Stimulated activated naive CD8-positive, alpha-beta T cell treated with anti-CD3 and anti-CD28 coated beads, Interleukin-15, Interleukin-2, amounts not matched to agents 100 ng/mL and 50 ng/mL, for 24 hours (primary cell): ENCODE results near the gene KCNIP1.

Experiments used
- H3K27ac Mint-ChIP-seq: one replicate; pipeline ENCODE4 v1.8.0; 2021; ENCODE audit warnings: mild to moderate bottlenecking, mixed read lengths
- H3K27me3 Mint-ChIP-seq: one replicate; pipeline ENCODE4 v1.8.0; 2021; ENCODE audit warnings: mixed read lengths
- H3K36me3 Mint-ChIP-seq: one replicate; pipeline ENCODE4 v1.8.0; 2021; ENCODE audit warnings: low read depth, mixed read lengths
- H3K4me1 Mint-ChIP-seq: one replicate; pipeline ENCODE4 v1.8.0; 2021; ENCODE audit warnings: low read depth, mixed read lengths
- H3K4me3 Mint-ChIP-seq: one replicate; pipeline ENCODE4 v1.8.0; 2021; ENCODE audit warnings: mild to moderate bottlenecking, mixed read lengths
- H3K9me3 Mint-ChIP-seq: one replicate; pipeline ENCODE4 v1.8.0; 2021; ENCODE audit warnings: mixed read lengths

KCNIP1 gene

GRCh38 chr5:170643591-170643990 is 139.8 kb downstream of the KCNIP1 start:
- Mint-ChIP-seq H3K27me3 (peaks cover 40% of the 10 kb centered on the region), H3K4me3 (no peak overlapping the region), H3K9me3 (no peaks in the 10 kb centered on the region), H3K36me3 (no peaks in the 10 kb centered on the region), H3K4me1 (no peaks in the 10 kb centered on the region), H3K27ac (no peak overlapping the region)

- Mint-ChIP-seq H3K4me1 (no peaks in the 10 kb centered on the region), H3K27me3 (peaks cover 38% of the 10 kb centered on the region), H3K9me3 (no peaks in the 10 kb centered on the region), H3K4me3 (no peak overlapping the region), H3K36me3 (no peaks in the 10 kb centered on the region), H3K27ac (no peak overlapping the region)
Measured at GRCh38 chr5:170644501-170644900, 140.7 kb downstream of the KCNIP1 start.

- H3K4me1 Mint-ChIP-seq: no peaks in the 10 kb centered on the region
- no peaks in the 10 kb centered on the region for H3K36me3 Mint-ChIP-seq
- H3K27me3 Mint-ChIP-seq: peaks cover 39% of the 10 kb centered on the region
- H3K4me3 Mint-ChIP-seq: no peak overlapping the region
- H3K9me3 Mint-ChIP-seq: no peaks in the 10 kb centered on the region
- no peak overlapping the region for H3K27ac Mint-ChIP-seq
Measured at GRCh38 chr5:170648541-170648940, 144.7 kb downstream of the KCNIP1 start.

- Mint-ChIP-seq H3K9me3 (no peaks in the 10 kb centered on the region), H3K4me3 (no peak overlapping the region), H3K4me1 (no peaks in the 10 kb centered on the region), H3K36me3 (no peaks in the 10 kb centered on the region), H3K27me3 (peaks cover 20% of the 10 kb centered on the region), H3K27ac (no peak overlapping the region)
Measured at GRCh38 chr5:170650850-170651249, 147.0 kb downstream of the KCNIP1 start.

GRCh38 chr5:170651604-170652277 is 147.9 kb downstream of the KCNIP1 start:
- Mint-ChIP-seq H3K4me3 (no peak overlapping the region), H3K36me3 (no peaks in the 10 kb centered on the region), H3K27ac (no peak overlapping the region), H3K27me3 (peaks cover 12% of the 10 kb centered on the region), H3K4me1 (no peaks in the 10 kb centered on the region), H3K9me3 (no peaks in the 10 kb centered on the region)

- H3K4me3 Mint-ChIP-seq: no peak overlapping the region
- H3K9me3 Mint-ChIP-seq: no peaks in the 10 kb centered on the region
- no peak overlapping the region for H3K27ac Mint-ChIP-seq
- H3K27me3 Mint-ChIP-seq: peaks cover 4% of the 10 kb centered on the region
- no peaks in the 10 kb centered on the region for H3K4me1 Mint-ChIP-seq
- no peaks in the 10 kb centered on the region for H3K36me3 Mint-ChIP-seq
Measured at GRCh38 chr5:170655476-170655875, 151.7 kb downstream of the KCNIP1 start.

- Mint-ChIP-seq H3K9me3 (no peaks in the 10 kb centered on the region), H3K27ac (no peak overlapping the region), H3K27me3 (no peaks in the 10 kb centered on the region), H3K4me1 (no peaks in the 10 kb centered on the region), H3K4me3 (no peak overlapping the region), H3K36me3 (no peaks in the 10 kb centered on the region)
Measured at GRCh38 chr5:170655920-170656319, 152.1 kb downstream of the KCNIP1 start.

GRCh38 chr5:170656346-170656745 is 152.5 kb downstream of the KCNIP1 start:
- no peak overlapping the region for H3K27ac Mint-ChIP-seq
- H3K36me3 Mint-ChIP-seq: no peaks in the 10 kb centered on the region
- H3K9me3 Mint-ChIP-seq: no peaks in the 10 kb centered on the region
- H3K4me1 Mint-ChIP-seq: no peaks in the 10 kb centered on the region
- no peak overlapping the region for H3K4me3 Mint-ChIP-seq
- H3K27me3 Mint-ChIP-seq: no peaks in the 10 kb centered on the region

GRCh38 chr5:170660531-170660930 is 156.7 kb downstream of the KCNIP1 start:
- no peak overlapping the region for H3K4me3 Mint-ChIP-seq
- H3K27me3 Mint-ChIP-seq: peaks cover 8% of the 10 kb centered on the region
- no peak overlapping the region for H3K27ac Mint-ChIP-seq
- H3K36me3 Mint-ChIP-seq: no peaks in the 10 kb centered on the region
- no peaks in the 10 kb centered on the region for H3K4me1 Mint-ChIP-seq
- H3K9me3 Mint-ChIP-seq: no peaks in the 10 kb centered on the region

GRCh38 chr5:170662966-170663365 is 159.1 kb downstream of the KCNIP1 start:
- H3K4me3 Mint-ChIP-seq: no peak overlapping the region
- H3K27me3 Mint-ChIP-seq: peaks cover 8% of the 10 kb centered on the region
- H3K36me3 Mint-ChIP-seq: no peaks in the 10 kb centered on the region
- no peak overlapping the region for H3K27ac Mint-ChIP-seq
- no peaks in the 10 kb centered on the region for H3K9me3 Mint-ChIP-seq
- no peaks in the 10 kb centered on the region for H3K4me1 Mint-ChIP-seq

GRCh38 chr5:170678811-170679210 is 175.0 kb downstream of the KCNIP1 start:
- peaks cover 5% of the 10 kb centered on the region for H3K4me1 Mint-ChIP-seq
- no peak overlapping the region for H3K27ac Mint-ChIP-seq
- H3K27me3 Mint-ChIP-seq: peaks cover 46% of the 10 kb centered on the region
- H3K36me3 Mint-ChIP-seq: no peaks in the 10 kb centered on the region
- H3K4me3 Mint-ChIP-seq: no peak overlapping the region
- H3K9me3 Mint-ChIP-seq: no peaks in the 10 kb centered on the region

- Mint-ChIP-seq H3K27ac (no peak overlapping the region), H3K9me3 (no peaks in the 10 kb centered on the region), H3K27me3 (peaks cover 53% of the 10 kb centered on the region), H3K4me3 (no peak overlapping the region), H3K4me1 (peaks cover 5% of the 10 kb centered on the region), H3K36me3 (no peaks in the 10 kb centered on the region)
Measured at GRCh38 chr5:170681013-170681433, 177.2 kb downstream of the KCNIP1 start.

GRCh38 chr5:170691657-170692056 is 187.8 kb downstream of the KCNIP1 start:
- Mint-ChIP-seq H3K27me3 (peaks cover 49% of the 10 kb centered on the region), H3K4me1 (no peaks in the 10 kb centered on the region), H3K4me3 (no peak overlapping the region), H3K27ac (no peak overlapping the region), H3K9me3 (no peaks in the 10 kb centered on the region), H3K36me3 (no peaks in the 10 kb centered on the region)

- no peak overlapping the region for H3K27ac Mint-ChIP-seq
- H3K36me3 Mint-ChIP-seq: no peaks in the 10 kb centered on the region
- no peaks in the 10 kb centered on the region for H3K9me3 Mint-ChIP-seq
- no peaks in the 10 kb centered on the region for H3K4me1 Mint-ChIP-seq
- peaks cover 51% of the 10 kb centered on the region for H3K27me3 Mint-ChIP-seq
- H3K4me3 Mint-ChIP-seq: no peak overlapping the region
Measured at GRCh38 chr5:170693701-170694100, 189.9 kb downstream of the KCNIP1 start.

- no peaks in the 10 kb centered on the region for H3K9me3 Mint-ChIP-seq
- H3K27ac Mint-ChIP-seq: no peak overlapping the region
- peaks cover 46% of the 10 kb centered on the region for H3K27me3 Mint-ChIP-seq
- no peak overlapping the region for H3K4me3 Mint-ChIP-seq
- no peaks in the 10 kb centered on the region for H3K4me1 Mint-ChIP-seq
- no peaks in the 10 kb centered on the region for H3K36me3 Mint-ChIP-seq
Measured at GRCh38 chr5:170694911-170695310, 191.1 kb downstream of the KCNIP1 start.

- H3K4me3 Mint-ChIP-seq: no peak overlapping the region
- no peaks in the 10 kb centered on the region for H3K9me3 Mint-ChIP-seq
- no peak overlapping the region for H3K27ac Mint-ChIP-seq
Measured at GRCh38 chr5:170697031-170697430, 193.2 kb downstream of the KCNIP1 start.

More at GRCh38 chr5:170697031-170697430, 193.2 kb downstream of the KCNIP1 start:
- Mint-ChIP-seq H3K27me3 (peaks cover 52% of the 10 kb centered on the region), H3K36me3 (no peaks in the 10 kb centered on the region), H3K4me1 (no peaks in the 10 kb centered on the region)
